RPMI7951 (cell line): Measurements from ENCODE around the gene RWDD1. TPM values are rescaled to one million over a fixed set of nuclear protein-coding genes. Genes with fewer than 3 reads are reported as not detected.
"Not testable (repeated sequence)": the region's sequence is repeated elsewhere in the genome, so short reads cannot be mapped to it uniquely, and the experiment has no call there.

ENCODE experiments used
- DNase-seq: peaks from one replicate; pipeline ENCODE4 v3.0.0-alpha.2; 2012; ENCODE audit warnings: low read depth
- total RNA-seq: library from RNA; depleted of rRNA; stranded (reverse); fragments of >200 nt; shearing (Covaris generic); gene quantifications from 2 replicates; pipeline ENCODE4 v1.2.3, GENCODE V29; 2014

The RWDD1 gene
- total RNA-seq, 1 experiment from 2014 or later, result 54.5 TPM

DNA sequence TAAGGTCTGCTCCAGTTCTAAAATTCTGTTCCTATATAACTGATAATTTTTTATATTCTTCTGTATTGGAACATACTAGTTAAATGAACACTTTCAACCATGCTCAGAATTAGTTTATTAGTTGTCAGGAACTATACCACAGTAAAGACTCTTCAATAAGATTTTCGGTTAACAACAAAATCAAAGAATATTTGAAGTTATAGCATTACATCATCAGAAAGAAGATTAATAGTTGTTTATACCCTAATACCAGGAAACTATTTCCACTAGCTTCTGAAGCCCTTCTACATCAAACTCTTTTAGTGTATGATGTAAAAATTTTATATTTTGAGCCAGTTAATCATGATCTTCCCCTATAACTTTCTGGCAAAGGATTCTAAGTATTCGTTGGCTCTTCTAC, 11.2 kb upstream of the RWDD1 start:
- no peak for DNase-seq

DNA sequence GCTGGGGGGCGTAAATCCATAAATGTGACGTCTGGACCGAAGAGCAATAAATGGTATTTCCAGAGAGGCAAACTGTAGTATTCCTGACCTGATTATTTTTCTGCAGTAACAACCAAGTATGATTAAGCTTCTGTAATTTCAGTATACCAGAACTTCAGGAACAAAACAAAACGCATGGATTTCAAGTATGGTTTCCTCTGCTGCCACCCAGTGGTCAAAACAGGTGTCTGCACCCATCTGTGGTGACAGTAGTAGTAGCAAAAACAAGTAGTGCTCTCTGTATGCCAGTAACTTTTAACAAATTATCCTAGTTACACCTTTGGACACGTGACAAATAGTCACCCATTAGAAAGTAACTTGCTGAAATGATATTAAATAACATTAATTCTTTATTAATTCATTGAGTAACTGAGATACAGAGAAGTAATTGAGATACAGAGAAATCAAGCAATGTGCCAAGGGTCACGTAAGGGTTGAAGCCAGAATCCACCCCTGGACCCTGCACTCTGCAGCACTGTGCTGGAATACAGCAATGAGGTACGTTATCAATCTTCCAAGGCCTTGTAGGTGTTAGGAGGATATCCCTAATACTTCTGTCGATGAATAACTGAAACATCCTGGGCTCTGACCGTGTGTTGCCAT, 9.8 kb upstream of the RWDD1 start:
- peak; percentile 67 for DNase-seq

DNA sequence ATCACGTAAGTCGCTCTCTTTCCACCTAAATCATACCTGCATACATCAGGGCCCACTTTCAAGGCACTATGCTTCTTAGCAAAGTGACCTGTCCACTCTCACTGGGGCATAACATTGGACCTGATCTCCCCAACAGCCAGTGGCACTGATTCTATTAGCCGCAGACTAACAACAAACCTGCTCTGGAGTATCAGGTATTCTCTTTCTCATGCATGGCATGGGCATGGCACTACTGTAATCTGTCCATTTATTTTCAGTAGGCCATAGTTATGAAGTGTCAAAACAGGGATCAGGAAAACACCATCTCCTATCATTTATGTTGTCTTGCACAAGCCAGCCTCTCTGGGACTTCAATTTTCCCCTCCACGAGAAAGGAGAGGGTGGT, 9.3 kb upstream of the RWDD1 start:
- DNase-seq, result no peak

DNA sequence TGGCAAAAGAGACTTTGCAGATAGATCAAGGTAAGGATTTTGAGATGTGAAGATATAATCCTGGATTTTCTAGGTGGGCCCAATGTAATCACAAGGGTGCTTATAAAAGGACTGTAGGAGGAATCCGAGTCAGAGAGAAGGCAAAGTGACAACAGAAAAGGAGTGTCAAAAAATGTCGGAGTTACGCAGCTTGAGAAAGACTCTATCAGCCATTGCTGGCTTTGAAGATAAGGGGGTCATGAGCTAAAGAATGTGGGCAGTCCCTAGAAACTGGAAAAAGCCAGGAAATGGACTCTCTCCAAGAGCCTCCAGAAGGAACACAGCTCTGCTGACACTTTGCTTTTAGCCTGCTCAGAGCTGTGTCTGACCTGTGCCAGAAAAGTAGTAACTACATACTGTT, 8.7 kb upstream of the RWDD1 start:
- no peak for DNase-seq

DNA sequence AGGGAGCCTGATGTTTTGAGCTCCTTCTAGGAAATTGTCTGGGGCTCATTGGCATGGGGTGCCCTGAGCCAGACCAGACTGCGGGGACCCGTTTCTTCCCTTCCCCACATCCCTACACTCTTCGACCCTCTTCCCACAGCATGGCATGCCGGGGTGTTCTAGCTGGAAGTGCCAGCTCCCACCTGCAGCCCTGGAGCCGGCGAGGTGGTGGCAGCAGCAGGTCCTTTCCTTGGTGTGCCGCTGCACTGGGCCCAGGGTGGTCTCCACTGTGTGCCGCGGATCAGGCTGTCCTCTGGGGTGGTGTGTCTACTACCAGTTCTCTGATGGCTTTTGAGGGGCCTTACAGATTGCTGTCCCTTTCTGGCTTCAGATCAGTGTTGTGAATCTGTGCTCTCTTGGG, 7.5 kb upstream of the RWDD1 start:
- no peak for DNase-seq

DNA sequence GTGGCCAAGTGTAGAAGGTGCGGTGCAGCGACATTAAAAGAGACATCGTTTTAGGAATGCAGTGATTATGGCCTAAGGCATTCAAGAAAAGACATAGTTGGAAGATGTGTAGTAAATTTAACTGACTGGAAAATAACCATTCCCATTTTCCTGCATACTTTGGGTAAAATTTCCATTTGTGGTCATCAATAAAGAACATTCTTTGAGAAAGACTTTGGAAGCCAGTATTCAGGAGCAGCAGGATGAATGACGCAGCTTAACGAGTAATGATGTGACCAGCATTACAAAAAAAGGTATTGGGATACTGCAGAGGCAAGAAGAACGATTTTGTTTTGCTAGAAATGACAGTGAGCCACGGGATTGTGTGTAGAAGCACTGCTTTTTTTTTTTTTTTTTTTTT, 7.0 kb upstream of the RWDD1 start:
- DNase-seq, result peak; percentile 39

DNA sequence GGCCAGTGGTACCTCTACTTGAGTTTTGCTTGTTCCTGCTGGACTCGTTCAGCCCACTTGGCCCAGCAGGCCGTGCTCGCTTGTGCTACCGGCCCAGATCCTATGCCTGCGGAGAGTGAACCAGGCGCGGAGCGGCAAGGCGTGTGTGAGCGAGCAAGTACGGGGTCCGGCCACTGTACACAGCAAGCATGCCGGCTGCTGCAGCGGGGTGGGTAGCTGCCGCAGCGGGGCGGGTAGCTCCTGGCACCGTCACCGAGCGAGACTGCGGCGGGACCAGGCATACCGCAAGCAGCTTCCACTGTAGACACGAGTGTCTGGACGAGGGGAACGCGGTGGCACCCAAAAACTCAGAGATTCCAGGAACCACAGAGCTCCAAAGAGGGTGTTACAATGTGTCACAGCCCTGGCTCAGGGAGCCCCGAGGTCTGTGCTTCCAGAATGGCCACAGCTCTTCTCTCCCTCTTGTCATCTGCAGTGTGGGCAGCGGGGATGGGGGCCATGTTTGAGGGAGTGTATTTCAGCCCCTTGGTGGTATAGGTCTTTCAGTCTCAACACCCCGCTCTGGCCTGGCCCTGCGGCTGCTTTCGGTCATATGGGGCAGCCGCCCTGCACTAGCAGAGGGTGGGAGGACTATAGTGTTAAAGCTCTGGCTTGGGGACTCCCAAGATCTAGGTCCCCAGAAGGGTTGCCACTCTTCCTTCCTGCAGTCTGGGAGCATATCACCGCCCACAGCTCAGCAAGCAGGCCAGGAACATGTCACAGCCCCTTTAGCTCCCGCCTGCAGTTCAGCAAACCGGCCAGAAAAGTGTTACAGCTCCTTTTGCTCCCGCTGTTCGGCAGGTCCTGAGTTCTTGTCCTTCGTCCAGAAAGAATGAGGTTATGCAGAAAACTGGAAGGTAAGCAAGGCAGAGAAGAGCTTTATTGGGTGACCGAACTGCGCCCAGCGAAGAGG, 6.1 kb upstream of the RWDD1 start:
- peak; percentile 9 for DNase-seq

DNA sequence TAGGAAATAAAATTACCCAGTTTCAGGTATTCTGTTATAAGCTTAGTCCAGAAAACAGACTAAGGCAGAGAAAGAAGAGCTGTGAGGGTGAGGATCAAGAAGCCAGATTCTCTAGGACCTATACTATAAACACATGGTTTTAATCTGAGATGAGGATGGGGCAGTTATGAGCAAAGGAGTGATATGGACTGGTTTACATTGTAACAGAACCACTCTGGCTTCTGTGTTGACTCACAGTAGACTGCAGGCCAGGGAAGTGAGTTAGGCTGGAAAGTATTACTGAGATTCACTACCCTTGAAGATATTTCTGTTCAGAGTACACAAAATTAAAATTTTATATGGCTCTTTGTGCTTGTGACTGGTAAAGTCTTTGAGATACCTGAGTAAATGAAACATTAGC, 3.2 kb upstream of the RWDD1 start:
- no peak for DNase-seq

DNA sequence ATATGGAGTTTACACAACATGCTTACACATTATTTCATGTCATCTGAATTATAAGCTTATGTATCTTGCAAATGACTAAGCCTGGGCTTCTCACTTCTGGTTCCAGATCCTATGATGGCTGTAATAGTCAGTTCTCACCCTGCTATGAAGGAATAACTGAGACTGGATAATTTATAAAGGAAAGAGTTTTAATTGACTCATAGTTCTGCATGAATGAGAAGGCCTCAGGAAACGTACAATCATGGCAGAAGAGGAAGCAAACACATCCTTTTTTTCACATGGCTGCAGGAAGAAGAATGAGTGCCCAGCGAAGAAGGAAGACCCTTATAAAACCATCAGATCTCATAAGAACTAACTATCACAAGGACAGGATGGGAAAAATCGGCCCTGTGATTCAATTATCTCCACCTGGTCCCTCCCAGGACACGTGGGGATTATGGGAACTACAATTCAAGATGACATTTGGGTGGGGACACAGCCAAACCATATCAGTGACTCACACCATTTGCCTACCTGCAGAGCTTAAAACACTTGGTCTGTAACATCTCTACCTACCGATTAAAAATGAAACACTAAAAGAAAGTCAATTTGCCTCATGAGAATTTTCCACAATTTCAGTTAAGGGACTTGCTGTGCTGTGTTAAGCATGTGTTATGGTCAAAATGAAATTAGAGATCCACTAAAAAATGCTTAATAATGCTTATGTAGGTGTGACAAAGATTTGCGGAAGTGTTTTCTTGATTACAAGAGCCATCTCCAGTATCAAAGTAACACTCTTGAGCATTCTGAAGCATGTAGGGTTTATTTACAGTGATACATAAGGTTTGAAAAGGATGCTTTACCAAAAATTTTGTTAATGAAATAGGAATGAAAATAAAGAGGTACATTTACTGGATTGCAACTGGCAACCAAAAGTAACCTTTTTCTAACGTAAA, 2.2 kb upstream of the RWDD1 start:
- no peak for DNase-seq

DNA sequence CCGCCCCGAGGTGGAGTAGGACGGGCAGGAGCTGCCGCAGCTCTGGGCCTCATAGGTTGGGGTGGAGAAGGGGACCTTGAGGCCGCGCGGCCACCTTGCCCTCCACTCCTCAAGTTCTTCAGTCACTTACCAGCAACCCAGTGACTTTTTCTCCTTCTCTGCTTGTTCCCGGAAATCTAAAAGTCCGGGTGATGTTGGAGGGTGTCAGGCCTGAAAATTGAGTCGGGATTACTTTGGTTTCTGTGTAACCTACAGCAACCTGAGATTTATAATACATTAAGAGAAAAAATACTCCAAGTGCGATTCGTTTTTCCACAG, 338 bp downstream of the RWDD1 start:
- DNase-seq, result no peak

DNA sequence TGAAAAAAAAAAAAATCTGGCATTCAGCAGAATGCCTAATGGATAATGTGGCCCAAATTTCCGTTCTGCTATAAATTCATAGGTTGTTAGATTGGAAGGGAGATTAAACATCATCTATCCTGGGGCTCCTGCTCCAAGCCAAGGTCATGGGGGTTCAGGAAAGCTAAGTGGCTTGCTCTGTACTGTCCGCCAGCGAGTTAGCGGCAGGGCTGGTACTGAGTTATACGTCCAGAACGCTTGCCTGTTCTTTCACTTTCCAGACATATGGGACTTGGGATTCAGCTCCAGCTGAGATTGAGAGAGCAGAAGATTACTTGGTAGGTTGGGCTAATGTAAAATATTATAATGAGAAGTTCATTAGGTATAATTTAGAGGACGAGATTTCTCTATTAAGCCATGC, 858 bp downstream of the RWDD1 start:
- DNase-seq, result peak; percentile 53

DNA sequence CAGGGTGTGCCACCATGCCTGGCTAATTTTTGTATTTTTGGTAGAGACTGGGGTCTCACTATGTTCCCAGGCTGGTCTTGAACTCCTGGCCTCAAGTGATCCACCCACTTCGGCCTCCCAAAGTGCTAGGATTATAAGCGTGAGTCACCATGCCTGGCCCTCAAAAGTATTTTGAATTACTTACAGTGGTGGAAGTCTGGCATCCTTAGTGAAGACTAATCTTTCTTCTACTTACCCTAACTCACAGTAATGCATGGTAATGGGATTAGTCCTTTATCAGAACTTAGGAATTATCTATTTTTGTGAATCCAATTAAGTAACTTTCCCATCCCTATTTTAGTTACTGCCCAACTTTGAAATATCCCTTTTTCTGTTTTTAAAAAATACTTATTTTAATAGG, 3.9 kb downstream of the RWDD1 start:
- DNase-seq, result no peak

DNA sequence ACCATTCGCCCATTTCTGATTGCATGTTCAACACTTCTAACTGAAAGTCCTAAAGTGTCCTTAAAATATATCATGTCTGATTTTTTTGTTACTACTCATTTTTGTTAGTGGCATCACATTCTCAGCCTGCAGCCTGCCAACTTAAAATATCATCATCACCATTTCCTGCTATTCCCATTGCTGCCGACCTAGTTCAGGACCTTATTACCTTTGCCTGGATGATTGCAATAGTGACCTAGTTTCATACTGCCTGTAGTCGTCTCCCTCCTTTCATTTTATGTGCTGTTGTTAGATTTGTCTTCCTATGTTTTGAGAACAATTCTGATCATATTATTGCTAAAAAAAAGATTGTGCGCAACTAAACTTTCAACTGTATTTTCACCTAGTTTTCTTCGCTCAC, 6.2 kb downstream of the RWDD1 start:
- DNase-seq, result no peak

DNA sequence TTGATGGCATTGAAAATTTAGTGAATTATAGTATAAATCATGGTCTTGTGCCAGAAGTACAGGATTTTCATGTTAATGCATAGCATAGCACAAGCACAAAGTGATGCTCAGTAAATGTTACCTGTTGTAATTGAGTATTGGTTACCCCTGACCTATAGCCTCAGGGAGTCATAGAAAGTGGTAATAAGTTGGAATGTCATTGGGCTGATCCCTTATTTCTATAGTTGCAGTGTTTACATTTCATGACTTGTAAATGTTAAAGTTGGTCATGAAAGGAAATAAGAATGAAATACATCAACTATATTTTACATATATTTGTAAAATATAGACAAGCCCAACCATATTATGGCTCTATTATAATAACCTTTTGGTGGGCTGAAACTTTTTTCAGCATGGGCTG, 7.0 kb downstream of the RWDD1 start:
- DNase-seq, result no peak

DNA sequence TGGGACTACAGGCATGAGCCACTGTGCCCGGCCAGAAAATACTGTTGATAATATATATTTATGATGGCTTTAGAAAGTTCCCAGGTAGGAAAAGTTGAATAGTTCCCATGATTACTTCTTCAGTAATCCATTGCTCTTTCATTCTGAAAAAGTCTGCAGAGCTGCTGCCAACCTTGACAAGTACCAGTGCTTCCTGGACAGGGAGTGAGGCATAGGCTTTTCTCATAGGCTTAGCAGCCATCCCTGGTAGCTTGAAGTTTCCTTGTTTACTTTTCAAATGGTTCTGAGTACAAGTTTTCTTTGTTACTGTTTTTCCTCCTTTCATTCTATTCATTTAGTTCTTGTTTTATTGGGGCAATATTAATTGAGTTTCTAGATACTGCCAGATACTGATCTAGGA, 7.8 kb downstream of the RWDD1 start:
- DNase-seq, result no peak

DNA sequence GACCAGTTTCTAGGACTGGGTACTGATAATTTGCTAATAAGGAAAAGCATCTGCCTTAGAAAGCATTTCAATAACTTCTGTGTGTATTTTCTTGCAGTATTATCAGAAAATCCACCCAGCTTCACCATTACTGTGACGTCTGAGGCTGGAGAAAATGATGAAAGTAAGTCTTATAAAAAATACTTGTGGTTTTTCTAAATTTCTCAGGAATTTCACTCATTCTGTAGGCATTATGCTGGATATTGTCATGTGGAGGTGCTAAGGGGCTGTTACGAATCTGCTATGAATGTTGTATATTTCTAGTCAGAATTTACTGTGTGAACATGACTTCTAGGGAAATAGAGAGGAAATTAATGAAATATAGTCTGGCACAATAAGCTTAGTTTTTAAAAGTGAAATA, 8.9 kb downstream of the RWDD1 start:
- no peak for DNase-seq

DNA sequence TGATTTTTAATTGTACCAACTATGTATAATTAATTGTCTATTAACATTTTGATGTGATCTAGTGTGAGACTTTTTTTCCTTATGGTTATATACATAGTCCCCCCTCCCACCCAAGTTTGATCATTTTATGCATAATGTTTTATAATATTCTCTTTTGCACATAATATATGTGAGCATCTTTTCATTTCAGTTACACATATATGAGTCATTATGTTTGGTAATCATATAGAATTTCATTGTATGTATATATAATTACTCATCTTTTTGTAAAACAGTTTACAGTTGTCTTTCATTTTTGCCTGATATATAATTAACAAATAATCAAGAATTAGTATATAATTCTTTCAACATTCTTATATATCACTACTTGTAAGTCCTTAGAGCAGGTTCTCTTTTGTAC, 15.0 kb downstream of the RWDD1 start:
- DNase-seq, result no peak

DNA sequence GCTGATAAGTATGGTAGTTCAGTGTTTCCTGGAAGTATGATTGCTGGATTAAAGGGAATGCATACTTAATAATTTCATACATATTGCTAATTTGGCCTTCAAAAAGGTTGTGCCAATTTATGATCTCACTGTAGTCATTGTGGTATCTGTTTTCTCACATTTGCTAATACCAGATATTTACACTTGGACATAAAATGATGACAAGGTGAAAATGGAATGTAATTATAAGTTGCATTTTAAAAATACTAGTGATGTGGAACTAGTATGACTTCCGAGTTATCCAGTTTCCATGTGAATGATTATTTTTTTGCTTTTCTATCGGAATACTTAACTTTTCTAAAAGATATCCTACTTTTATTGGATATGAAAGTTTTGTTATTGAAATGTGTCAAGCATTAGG, 15.4 kb downstream of the RWDD1 start:
- DNase-seq, result no peak

DNA sequence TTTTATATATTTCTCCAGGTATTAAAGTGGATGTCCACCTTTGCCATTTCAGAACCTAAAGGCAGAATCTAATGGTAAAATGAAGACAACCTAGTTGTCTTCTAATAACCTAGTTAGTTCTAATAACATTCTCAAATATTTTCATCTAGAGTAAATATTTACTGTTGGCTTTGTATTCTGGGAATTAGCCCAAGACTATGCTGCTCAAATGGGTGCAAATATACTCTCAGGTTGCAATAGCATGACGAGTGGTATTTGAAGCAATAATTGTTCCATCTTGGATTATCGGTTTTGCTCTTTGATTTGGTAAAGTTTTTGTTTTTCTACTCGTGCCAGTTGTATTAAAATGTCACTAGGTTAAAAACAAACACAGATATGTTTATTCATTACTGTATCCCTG, 23.9 kb downstream of the RWDD1 start:
- no peak for DNase-seq

DNA sequence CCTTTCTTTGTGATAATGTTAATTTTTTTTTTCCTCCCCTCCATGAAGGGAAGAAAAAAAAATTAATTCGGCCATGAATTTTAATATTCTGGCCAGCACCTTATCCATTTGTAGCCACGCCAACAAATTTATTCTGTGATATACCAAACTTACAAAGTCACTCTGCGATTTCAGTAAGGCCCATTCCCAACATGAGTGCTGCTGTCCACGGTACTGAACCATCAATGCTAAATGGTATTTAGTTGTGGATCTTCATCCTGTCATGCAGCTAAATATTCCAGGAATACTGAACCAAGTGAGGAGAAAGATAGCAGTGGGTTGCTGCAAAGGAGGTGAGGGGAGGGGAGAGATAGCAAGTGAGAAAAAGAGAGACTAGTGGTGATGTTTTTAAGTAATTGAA, 25.5 kb downstream of the RWDD1 start:
- DNase-seq, result peak; percentile 15

DNA sequence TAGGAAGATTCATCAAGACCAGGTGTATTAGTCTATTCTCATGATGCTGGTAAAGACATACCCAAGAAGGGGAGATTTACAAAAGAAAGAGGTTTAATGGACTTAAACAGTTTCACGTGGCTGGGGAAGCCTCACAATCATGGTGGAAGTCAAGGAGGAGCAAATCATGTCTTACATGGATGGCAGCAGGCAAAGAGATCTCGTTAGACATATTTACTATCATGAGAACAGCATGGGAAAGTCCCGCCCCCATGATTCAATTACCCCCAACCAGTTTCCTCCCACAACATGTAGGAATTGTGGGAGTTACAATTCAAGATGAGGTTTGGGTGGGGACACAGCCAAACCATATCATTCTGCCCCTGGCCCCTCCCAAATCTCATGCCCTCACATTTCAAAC, 32.6 kb downstream of the RWDD1 start:
- DNase-seq, result not testable (repeated sequence)

DNA sequence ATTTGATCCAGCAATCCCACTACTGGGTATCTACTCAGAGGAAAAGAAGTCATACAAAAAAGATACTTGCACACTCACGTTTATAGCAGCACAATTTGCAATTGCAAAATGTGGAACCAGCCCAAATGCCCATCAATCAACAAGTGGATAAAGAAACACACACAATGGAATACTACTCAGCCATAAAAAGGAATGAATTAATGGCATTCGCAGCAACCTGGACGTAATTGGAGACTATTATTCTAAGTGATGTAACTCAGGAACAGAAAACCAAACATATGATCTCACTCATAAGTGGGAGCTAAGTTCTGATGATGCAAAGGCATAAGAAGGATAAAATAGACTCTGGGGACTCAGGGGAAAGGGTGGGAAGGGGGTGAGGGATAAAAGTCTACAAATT, 33.6 kb downstream of the RWDD1 start:
- DNase-seq, result not testable (repeated sequence)

DNA sequence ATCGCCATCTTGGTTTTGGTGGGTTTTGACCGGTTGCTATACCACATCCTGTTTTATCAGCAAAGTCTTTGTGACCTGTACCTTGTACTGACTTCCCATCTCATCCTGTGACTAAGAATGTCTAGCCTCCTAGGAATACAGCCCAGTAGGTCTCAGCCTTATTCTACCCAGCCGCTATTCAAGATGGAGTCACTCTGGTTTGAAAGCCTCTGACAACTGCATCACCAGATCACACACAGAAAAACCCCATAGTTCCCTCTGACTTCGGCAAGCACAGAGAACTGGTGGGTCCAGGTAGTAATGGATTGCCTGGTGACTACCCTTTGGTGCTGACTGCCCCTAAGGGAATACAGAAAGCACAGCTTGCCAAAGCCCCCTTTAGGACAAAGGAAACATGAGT, 34.6 kb downstream of the RWDD1 start:
- no peak for DNase-seq
